GM19023 (cell line): Measurements from ENCODE around the gene TMIGD3.
"Not testable (repeated sequence)": the region's sequence is repeated elsewhere in the genome, so short reads cannot be mapped to it uniquely, and the experiment has no call there.

Experiments
- ATAC-seq: cut with Tn5 transposase; IDR thresholded peaks from one replicate; pipeline ENCODE4 v1.9.1; 2021; ENCODE audit warnings: mild to moderate bottlenecking, moderate library complexity; ENCODE audit not compliant: unreplicated experiment

The TMIGD3 gene

DNA sequence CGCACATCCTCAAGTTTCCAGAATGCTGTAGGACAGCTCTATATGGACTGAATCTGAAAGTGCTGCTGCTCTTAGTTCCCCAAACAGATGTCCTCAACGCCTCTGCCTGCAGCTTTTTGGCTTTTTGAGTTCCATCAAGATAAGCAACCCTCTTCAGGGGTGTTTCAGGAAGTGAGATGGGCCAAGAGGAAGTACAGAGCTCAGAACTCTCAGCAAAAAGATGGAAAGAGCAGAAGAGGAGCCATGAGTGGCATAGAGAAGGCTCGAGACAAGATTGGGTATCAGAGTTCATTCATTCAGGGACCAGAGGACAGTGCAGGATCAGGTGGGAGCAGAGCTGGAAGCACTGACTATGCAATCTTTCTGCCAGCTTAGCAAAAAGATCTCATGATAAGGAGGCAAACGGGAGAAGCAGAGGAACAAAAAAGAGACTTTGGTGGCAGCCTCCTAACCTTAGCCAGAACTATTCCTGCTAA lies at the start of gene TMIGD3, which contains the start of gene ADORA3:
TSS of gene TMIGD3 (minus strand) at position 49 of the 476 bp plus-strand sequence. CDS start 279 bp downstream, outside the sequence.
TSS of gene ADORA3 (minus strand) at position 49 of the 476 bp plus-strand sequence. CDS start 279 bp downstream, outside the sequence.
- ATAC-seq = no peak

DNA sequence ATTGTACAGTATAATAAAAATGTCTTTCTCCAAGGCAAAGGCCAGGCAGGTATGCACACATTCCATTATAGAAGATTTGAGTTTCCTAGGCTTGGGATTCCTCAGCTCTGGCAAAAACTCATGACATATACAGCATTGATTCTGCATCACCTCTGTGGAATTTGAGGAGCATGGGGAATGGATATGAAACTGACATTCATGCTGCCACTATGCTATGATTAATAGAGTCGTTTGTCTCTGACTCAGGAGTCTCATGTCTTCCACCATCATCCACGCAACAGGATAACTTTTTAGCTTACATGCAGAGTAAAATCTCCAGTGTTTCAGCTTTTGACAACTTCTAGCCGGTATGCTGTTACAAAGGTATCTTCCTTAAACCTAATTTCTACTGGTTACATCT lies 49.8 kb upstream of the TMIGD3 start:
- ATAC-seq = no peak

DNA sequence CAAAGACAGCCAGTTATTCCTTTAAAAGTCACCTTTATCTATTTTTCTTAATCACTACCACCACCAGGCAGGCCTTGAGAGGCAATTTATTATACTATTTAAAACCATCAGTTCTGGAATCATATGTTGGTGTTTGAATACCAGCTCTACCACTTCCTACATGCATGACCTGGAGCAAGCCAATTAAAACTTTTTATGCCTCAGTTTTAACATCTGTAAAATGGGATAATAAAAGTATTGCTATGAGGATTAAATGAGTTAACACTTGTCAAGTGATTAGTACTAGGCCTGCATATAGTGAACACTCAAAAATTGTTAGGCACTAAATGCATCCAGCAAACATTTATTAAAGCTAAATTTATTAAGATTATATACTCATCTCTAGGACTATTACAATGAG lies 49.2 kb upstream of the TMIGD3 start:
- ATAC-seq = no peak

DNA sequence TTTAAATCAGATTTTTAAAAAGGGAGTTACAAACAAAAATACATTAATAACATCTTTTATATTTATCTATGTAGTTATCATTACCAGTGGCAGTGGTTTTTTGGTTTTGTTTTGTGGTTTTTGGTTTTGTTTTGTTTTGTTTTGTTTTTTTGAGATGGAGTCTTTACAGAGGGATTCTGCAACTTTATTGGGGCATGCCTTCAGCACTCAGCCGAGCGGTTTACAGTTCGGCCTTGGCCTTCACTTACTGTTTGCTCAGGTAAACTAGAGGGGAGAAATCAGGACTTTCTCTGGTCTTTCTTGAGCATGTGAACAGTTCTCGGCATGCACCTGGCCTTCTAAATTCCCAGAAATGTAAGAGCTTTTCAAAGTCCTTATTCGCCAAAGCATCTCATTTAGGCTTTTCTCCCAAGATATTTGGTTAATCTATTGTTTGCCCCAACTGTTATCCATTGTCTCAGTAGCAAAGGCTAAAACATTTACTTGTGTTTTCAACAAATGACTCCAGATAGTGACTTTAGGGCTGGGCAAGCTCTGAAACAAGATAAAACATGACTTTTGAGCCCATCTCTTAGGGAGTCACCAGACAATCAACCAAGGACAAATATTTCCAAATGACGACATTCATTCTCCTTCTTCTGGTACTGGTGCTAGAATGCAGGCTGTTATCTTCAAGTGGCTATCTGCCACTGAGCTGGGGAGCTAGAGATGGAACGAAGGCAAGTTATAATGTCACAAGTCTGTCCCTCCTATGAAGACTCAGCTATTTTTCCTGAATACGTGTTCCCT lies 48.4 kb upstream of the TMIGD3 start:
- no peak for ATAC-seq

DNA sequence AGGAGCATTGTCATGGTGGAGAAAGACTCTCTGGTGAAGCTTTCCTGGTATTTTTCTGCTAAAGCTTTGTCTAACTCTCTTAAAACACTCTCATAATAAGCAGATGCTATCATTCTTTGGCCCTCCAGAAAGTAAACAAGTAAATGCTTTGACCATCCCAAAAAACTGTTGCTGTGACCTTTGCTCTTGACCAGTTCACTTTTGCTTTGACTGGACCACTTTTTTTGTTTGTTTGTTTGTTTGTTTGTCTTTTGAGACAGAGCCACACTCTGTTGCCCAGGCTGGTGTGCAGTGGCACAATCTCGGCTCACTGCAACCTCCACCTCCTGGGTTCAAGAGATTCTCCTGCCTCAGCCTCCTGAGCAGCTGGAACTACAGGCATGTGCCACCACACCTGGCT lies 44.4 kb upstream of the TMIGD3 start:
- ATAC-seq = not testable (repeated sequence)

DNA sequence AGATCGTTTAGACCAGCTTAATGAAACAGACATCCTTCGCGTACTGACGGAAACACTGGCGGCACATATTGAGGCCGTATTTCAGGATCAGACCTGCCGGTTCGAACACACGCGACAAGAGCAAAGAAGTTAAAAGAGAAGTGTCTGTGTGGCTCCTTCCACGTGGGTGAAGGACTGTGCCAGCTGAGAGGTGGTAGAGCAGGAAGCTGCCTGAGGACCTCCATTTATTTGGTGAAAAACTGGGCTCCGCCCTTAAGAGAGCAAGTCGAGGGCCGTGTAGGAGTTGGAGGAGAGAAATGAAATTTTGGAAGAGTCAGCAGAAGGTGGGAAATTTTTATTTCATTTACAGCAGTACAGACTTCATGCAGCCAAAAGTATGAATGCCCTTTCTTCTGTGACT lies 38.8 kb upstream of the TMIGD3 start:
- no peak for ATAC-seq

DNA sequence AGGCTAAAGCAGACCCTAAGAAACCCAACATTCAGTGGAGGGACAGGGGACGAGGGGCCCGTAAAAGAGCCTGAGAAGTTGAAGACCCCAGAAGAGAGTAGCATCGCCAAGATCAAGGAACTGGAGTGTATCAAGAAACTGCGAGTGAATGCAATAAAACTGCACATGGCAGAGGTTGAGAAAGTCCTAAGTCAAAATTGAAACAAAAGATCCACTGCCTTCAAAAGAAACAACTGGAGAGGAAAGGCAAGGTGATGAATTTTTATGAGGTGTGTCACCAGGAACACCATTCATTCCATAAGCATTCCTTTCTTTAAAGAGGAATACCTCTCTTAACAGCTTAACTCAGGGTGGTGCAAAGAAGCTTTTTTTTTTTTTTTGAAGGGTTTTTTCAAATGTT lies 38.3 kb upstream of the TMIGD3 start:
- no peak for ATAC-seq

DNA sequence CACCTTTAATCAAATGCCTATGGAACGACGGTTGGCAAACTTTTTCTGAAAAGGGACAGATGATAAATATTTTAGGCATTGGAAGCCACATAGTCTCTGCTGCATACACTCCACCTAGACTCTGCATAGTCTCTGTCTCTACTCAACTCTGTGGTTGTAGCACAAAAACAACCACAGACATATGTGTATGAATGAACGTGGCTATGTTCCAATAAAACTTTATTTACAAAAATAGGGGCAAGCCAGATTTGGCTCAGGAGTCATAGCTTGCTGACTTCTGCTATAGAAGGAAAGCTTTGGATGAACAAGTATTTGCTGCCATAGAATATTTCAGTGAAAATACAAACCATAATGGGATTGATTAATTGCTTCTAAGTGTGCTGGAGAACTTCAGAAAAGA lies 37.5 kb upstream of the TMIGD3 start:
- ATAC-seq = no peak

DNA sequence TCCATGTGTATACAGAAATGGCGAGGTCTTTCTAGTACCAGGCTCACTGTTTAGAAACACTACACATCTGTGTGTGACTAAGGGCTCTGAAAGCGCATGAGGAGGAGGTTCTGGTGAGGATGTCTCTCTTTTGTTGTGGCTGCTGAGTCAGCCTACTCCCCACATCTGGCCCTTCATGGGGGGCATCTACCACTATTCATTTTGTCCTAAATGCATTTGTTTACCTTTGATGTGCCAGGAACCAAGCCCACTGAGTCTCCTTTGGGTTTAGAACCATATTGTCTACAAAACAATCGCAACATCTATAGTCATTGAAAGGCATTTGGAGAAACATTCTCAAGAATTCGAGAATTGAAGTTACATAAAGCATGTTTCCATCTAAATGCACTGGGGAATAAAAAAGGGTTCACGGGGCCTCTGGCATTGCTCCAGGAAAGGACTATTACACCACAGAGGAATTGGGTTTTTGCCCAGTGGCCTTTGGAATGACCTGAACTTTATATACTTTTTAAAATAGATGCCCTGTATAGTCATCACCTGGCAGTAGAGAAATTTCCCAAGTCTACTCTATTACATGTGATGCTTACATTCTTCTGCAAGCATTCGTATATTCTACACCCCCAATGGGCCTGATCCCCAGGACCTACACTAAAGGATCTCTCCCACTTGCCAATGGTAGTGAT lies 35.1 kb upstream of the TMIGD3 start:
- no peak for ATAC-seq

DNA sequence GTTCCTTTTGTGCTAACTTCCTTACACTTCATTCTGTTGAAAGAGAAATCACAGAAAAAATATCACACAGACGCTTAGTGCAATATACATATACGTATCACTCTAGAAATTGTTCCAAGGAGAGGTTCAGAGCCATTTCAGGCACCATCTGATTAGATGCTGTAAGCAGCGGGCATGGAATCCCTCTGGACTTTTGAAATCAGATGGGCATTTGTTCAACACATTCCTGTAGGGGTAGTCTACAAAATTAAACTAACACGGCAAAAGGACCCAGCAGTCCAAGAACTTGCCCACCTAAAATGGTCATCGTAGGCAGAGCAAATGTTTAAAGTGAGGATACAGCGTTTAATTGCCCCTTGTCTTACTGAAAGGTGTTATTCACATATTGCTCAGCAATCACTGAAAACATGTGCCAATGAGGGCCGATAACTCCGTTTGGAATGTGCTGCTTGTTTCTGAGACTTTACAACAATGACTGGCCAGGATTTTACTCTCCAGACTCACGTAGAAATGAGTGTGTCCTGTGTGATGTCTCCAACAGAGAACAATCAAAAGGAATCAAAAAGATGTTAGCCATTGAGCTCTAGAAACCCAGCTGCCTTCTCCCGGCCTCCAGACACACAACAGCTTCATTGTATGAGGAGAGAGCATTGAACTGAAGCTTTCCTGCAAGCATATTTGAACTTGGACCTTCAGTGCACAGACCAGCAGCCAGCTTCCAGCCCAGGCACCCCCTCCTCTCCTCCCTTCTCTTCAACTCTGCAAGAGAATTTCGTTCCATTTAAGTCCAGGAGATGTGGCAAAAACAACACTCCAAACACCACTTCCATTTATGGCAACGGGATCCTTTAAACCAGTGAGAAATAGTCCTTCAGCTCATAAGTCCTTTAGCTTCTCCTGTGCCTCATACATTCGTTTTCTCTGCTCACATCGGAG lies 32.1 kb upstream of the TMIGD3 start:
- no peak for ATAC-seq

DNA sequence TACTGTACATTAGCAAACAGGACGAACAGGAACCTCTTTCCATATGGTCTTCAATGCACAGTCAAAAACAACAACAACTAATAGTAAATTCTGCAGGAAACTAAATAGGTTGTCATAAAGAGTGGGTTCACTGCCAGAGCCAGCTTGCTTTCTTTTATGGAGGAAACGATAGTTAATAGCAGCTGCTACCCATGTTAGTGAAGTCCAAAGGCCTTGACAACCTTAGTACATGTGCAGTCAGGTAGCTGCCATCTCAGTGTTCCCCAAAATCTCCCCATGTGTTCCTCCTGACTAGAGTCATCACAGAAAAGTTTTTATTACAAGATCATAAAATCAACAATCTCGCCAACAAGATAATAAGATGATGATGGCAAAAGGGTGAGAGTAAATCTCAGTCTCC lies 16.6 kb upstream of the TMIGD3 start:
- ATAC-seq = no peak

DNA sequence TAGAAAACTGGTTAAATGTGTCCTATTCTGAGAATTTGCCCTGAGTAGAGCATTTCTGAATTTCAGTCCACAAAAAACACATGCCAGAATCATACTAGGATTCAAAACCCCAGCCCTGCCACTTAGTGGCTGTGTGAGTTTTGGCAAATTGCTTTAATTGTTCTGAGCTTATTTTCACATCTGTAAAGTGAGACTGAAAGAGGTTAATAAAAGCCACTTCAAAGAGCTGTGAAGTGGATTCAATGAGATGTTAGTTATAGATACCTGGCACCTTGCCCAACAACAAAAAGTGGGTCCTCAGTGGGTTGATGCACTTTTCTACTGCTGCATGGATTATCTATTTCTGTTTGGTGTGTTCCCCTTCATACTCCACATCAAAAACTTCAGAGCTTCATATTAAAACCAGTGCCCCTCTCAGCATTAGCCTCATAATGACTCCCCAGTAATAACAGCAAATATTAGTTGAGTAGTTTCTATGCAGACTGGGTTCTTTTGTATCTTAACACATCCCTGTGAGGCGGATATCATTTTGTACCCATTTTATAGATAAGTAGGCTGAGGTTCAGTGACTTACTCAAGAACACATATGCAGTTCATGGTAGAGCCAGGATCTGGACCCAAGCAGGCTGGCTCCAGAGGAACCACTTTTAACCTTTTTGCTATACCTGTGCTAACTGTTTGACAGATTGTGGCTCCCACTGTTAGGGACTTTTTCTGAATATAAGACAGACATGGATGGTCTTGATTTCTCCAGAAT lies 14.2 kb upstream of the TMIGD3 start:
- no peak for ATAC-seq

DNA sequence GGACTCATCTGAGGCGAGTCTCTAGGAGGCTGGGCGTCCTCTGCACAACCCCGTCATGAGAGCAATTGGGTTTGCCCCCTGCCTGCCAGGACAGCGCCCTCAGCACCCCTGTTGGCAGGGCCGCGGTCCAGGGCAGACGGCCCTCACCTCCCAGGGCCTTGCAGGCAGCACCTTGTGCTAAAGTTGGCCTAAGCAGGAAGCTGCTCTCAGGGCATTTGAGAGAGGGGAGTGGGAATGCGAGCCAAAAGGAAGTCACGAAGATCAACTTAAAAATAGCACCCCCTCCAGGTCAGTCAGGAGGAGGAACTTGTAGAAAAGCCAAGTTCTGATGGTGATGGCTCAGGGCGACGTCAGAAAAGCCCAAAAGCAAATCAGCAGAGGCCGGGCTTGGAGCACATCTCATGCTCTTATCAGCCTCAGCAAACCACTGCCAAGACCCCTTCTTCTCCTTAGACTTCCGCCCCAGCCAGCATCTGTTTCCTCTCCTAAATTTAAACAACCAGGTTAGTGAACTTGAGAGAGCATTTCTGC lies 12.6 kb upstream of the TMIGD3 start:
- ATAC-seq = no peak

DNA sequence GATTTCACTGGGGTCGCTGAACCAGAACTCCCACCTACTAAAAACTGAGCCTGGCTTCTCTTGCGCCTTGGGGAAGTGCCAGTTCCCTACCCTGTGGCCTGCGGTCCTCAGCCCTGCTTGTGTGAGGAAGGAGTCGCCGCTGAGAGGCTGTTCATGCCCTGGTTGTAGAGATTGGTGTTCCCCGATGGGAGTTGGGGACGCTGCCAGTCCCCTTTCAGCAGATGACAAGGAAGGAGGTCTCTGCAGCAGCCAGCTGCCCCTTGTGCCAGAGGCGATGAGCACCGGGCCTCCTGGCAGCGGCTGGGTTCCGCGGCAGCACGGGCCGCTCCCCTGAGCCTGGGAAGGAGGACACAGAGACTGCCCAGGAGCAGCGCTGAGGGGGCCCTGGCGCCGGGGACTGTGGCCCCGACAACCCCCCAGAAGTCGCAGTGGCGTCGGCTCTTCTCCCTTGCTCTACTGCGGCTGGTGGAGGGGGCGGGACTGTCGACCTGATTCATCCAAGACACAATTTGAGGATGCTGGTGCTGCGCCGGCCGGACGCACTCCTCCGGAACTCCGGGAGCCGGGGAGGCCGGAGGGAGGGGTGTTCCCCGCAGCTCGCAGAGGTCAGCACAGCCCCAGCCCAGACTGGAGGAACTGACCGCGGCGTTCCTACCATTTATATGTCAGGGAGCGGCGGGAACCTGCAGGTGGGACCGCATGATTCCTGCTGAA lies 12.0 kb upstream of the TMIGD3 start:
- no peak for ATAC-seq

DNA sequence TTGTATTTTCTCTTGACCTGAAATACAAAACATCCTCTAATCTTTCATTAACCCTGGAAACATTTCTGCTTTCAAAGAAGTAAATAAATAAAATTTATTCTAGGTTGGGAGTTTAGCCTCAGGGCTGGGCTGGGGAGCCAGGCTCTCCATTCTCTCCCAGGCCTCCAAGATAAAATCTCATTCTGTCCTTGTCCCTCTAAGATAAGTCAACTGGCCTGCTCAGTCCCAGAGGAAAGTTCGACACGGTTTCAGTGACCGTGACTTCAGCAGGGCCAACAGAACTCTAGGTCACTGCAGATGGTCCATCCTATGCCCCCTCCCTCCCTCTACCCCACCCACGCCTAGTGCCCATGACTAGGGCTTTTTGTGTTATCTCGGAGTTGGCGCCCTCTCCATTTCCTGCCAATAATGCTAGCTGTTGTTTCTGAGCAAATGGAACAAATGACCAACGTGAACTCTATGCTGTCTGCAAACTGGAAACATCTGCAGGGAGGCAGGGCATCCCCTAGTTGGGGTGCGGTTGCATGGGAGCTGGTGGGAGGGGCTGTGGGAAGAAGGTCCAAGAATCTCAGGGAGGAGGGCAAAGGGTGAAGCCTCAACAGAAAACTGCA lies 10.1 kb upstream of the TMIGD3 start:
- ATAC-seq = no peak

DNA sequence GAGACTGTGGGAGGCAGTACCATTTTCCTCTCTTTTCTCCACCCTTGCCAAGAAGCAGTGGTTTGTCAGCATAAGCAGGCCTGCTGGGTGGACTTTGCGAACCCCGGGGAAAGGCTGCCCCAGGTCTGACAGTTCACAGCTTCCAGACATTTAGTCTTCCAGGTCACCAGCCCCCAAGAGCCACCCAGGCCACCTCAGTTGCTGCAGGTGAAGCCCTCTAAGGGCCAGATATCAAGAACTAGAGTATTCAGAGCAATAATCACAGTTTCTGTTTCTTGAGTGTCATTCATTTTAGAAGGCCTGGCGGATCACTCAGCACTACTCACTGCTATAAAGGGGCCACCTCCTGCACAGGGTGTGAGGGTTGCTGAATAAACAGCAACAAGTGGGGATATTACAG lies 9.5 kb upstream of the TMIGD3 start:
- ATAC-seq = no peak

DNA sequence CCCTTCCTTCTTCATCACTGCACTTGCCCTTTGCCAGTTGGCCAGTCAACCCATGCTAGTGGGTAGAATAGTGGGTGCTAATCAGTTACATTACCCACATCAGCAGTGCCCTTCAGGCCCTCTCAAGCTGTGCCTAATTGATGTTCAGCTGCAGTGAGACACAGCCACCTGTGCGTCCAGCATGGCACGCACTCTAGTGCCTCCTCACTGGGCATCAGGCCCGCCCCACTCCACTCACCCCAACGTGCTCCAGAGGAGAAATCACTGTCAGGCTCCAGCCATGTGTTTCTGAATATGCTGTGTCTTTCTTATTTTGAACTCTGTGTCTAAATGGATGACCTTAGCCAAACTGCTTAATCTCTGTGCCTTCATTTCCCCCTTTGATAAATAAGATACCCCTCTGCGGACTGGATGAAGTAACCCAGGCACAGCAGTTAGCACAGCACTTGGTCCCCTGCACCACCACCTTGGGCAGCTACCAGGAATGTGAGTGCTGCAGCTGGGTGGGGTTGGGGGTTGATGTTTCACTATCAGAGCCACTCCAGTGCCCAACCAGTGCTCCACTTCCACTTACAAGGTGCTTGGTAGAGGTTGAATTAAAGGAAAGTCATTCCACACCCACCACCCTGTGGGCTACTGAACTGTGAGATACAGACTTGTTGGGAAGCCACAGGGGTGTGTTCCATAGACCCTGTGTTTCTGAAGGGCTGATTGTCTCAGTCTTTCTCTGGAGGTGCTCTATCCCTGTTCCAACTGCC lies 8.9 kb upstream of the TMIGD3 start:
- no peak for ATAC-seq

DNA sequence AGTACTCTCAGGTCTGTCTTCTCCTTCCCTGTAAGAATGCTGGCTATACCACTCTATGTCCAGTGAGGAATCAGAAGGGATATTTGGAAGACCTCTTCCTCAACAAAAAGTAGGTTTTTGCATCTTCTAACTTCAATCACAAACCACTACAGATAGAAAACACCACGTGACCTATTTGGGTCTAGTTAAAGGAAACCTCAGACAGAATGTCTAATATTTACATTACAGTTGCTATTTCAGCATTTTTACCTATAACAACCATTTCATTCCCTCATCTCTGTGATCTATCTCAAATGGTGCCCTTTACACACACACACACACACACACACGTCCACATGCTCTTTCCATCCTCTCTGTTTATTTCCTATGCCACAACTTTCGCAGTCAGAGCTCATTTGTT lies 7.9 kb upstream of the TMIGD3 start:
- no peak for ATAC-seq
